Lung (tissue), 12 donors: Measurements from ENCODE around the gene METTL24. TPM values are rescaled to one million over a fixed set of nuclear protein-coding genes. Genes with fewer than 3 reads are reported as not detected.

ENCODE experiments used
- ATAC-seq: fragments of 200-7000 bp; cut with Tn5 transposase; one replicate; pipeline ENCODE4 v1.9.1; 2020; ENCODE audit warnings: moderate number of reproducible peaks; ENCODE audit not compliant: insufficient read depth, low FRiP score
- DNase-seq, 3 donors: peaks; one replicate each; pipeline ENCODE4 v3.0.0-alpha.2; 2013 to 2017
- H3K27ac ChIP-seq, 2 donors: one replicate each; pipeline ENCODE4 v1.5.1; 2013; ENCODE audit warnings: mild to moderate bottlenecking in 2 of 2, moderate library complexity in 2 of 2, control low read depth in 1 of 2, inconsistent platforms in 1 of 2, low read depth in 1 of 2, low read length in 1 of 2
- H3K27me3 ChIP-seq, 3 donors: one replicate each; pipeline ENCODE4 v1.5.1; 2013; ENCODE audit warnings: low read length in 2 of 3; ENCODE audit not compliant: control insufficient read depth in 3 of 3, insufficient read depth in 3 of 3
- H3K36me3 ChIP-seq, 4 donors: one replicate each; pipeline ENCODE4 v1.5.1; 2013; ENCODE audit warnings: low read length in 4 of 4, mild to moderate bottlenecking in 1 of 4, moderate library complexity in 1 of 4; ENCODE audit not compliant: control insufficient read depth in 4 of 4, insufficient read depth in 4 of 4
- H3K4me1 ChIP-seq, 5 donors: one replicate each; pipeline ENCODE4 v1.5.1; 2013; ENCODE audit warnings: low read length in 5 of 5, mild to moderate bottlenecking in 2 of 5, moderate library complexity in 1 of 5; ENCODE audit not compliant: control insufficient read depth in 5 of 5, insufficient read depth in 5 of 5
- H3K4me3 ChIP-seq: one replicate; pipeline ENCODE4 v1.5.1; 2013; ENCODE audit warnings: mild to moderate bottlenecking, control low read depth, moderate library complexity
- H3K9ac ChIP-seq, 2 donors: one replicate each; pipeline ENCODE4 v1.5.1; 2013; ENCODE audit warnings: low read length in 2 of 2, control low read depth in 1 of 2; ENCODE audit not compliant: insufficient read depth in 1 of 2
- H3K9me3 ChIP-seq, 4 donors: one replicate each; pipeline ENCODE4 v1.5.1; 2013; ENCODE audit warnings: low read length in 3 of 4, mild to moderate bottlenecking in 1 of 4, moderate library complexity in 1 of 4; ENCODE audit not compliant: control insufficient read depth in 4 of 4, insufficient read depth in 3 of 4
- CTCF ChIP-seq: IDR thresholded peaks from 2 replicates; pipeline ENCODE4 v1.5.1; 2012; ENCODE audit warnings: mild to moderate bottlenecking; ENCODE audit errors: control extremely low read depth, extremely low read depth
- WGBS, 2 donors: extraction: QIAGEN DNeasy Blood & Tissue Kit; methylation state at CpG; one replicate each; pipeline ENCODE4 v1.1.7; 2013; 5-methylcytosine and 5-hydroxymethylcytosine counted together
- polyA plus RNA-seq, 2 donors: library from polyadenylated mRNA; stranded (reverse); fragments of 200-250 nt; gene quantifications; one replicate each; pipeline ENCODE4 v1.2.1, GENCODE V29; 2013
- total RNA-seq, 2 donors: library from RNA; depleted of rRNA in 1 of 2; stranded (reverse); fragments of >200 nt in 1 of 2; gene quantifications; one replicate each; pipeline ENCODE4 v1.2.1, GENCODE V29; 2014 to 2021
- donor health status: control.
- donor health status: control.
- donor health status: Bipolar disorder and iron deficiency.
- donor health status: healthy.
- donor health status: DM: yes; HTN: yes; CAD: no.

The METTL24 gene
- total and polyA plus RNA-seq, 4 donors = 0.73 to 3.7 (median 2.0) TPM; not detected in 1

DNA sequence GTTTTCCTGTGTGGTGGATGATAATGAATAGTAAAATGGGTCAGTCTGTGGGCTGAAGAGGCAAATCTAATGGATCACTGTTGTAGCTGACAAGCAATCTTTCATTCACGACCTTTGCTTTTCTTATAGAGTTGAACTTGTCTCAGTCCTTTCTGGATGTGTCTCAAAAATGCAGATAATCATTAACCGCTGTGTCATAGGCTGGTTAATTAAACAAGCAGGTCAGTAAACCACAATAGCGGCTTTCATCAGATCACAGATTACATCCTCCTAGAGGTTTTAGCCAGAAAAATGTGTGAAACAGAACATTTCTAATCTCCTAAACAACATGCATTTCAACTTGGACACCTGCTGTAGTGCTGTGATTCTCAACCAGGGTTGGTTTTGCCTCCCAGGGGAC is 2.5 kb upstream of the METTL24 start:
- Histone ChIP-seq H3K9me3 (no peaks in the 10 kb centered on the region), H3K4me1 (peaks cover 0 to 27% (median 6%) of the 10 kb centered on the region in 5 donors), H3K4me3 (no peak overlapping the region), H3K27me3 (peaks cover 0 to 2% (median 0%) of the 10 kb centered on the region in 3 donors), H3K9ac (no peak overlapping the region), H3K27ac (no peak overlapping the region), H3K36me3 (no peaks in the 10 kb centered on the region)
- no peak for TF ChIP-seq CTCF
- ATAC-seq (no peak), DNase-seq (no peak)
- WGBS, 2 donors = 84 to 93% methylated on average over 3 of the region's 3 CpGs

- Histone ChIP-seq H3K4me1 (peaks cover 0 to 27% (median 9%) of the 10 kb centered on the region in 5 donors), H3K4me3 (no peak overlapping the region), H3K9me3 (no peaks in the 10 kb centered on the region), H3K27ac (no peak overlapping the region), H3K27me3 (peaks cover 0 to 2% (median 0%) of the 10 kb centered on the region in 3 donors), H3K36me3 (no peaks in the 10 kb centered on the region), H3K9ac (no peak overlapping the region)
- DNase-seq (peak in 2 of 3 donors; percentile 51 to 79), ATAC-seq (no peak)
- no peak for TF ChIP-seq CTCF
- 51 to 73% methylated on average over 5 of the region's 5 CpGs for WGBS, 2 donors
These were observed 1.4 kb upstream of the METTL24 start for GRCh38 chr6:110359556-110359955.

DNA sequence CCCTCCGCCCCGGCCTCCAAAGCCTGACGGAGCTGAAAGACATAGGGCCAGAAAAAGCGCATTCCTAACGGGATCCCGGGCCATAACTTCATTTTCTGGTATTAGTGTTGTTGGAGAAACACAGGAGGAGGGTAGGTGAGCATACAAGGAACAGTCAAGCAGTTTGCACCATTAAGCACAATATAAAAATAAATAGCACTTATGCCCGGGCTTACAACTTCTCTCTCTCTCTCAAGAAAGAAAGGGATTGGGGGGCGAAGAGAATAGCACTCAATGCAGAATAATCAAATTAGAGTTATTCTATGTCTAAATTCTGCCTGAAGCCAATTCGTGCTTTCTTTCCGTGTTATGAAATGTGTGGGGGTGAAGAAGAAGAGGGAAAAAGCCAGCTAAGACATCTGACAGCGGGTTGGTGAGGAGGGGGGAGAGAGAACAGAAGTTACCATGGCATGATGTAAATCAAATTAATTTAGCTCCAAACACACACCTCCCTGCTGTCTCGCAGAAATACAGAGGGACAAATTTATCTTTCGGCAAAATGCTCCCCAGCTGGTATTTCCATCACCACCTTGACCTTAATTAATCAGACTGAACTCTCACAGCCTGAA is 508 bp upstream of the METTL24 start:
- peak overlapping the region in 1 of 2 donors; percentile 48 for H3K27ac ChIP-seq
- no peak for TF ChIP-seq CTCF

DNA sequence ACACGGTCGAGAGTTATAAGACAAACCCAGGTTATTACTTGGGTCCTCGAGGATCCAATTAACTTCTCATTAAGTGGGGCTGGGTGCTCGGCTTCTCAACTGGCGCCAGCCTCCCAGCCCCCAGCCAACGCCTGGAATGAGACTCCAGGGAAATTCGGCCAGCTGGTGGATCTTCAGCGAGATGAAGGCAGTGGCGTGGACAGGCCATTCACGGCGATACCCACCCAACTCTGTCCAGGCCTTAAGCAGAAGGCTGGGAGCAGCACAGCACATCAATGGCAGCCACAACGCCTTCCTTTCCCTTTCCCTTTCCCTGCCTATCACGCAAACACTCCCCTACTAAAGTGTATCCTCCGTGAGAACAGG is 868 bp downstream of the METTL24 start:
- DNase-seq = peak in 2 of 3 donors; percentile 32 to 34
- 42 to 55% methylated on average over 14 of the region's 14 CpGs for WGBS, 2 donors

More for the DNA sequence above, 508 bp upstream of the METTL24 start:
- no peaks in the 10 kb centered on the region for H3K36me3 ChIP-seq
- peak overlapping the region; percentile 29 to 64 for H3K9ac ChIP-seq
- no peak overlapping the region for H3K4me3 ChIP-seq
- peak; percentile 13 for ATAC-seq
- peaks cover 0 to 27% (median 9%) of the 10 kb centered on the region in 5 donors for H3K4me1 ChIP-seq
- no peak for DNase-seq
- WGBS, 2 donors = 43 to 45% methylated on average over 13 of the region's 13 CpGs
- H3K27me3 ChIP-seq = peaks cover 0 to 2% (median 0%) of the 10 kb centered on the region in 3 donors
- no peaks in the 10 kb centered on the region for H3K9me3 ChIP-seq

More for the DNA sequence above, 868 bp downstream of the METTL24 start:
- ATAC-seq = no peak
- TF ChIP-seq CTCF = no peak
- peaks cover 0 to 36% (median 9%) of the 10 kb centered on the region in 5 donors for H3K4me1 ChIP-seq
- H3K9me3 ChIP-seq = no peaks in the 10 kb centered on the region
- no peaks in the 10 kb centered on the region for H3K36me3 ChIP-seq
- H3K9ac ChIP-seq = no peak overlapping the region
- H3K27ac ChIP-seq = peak overlapping the region in 1 of 2 donors; percentile 78
- peak overlapping the region; percentile 43 for H3K4me3 ChIP-seq
- H3K27me3 ChIP-seq = peaks cover 0 to 2% (median 0%) of the 10 kb centered on the region in 3 donors
